Measurements from ENCODE around the gene BRICD5.

DNA sequence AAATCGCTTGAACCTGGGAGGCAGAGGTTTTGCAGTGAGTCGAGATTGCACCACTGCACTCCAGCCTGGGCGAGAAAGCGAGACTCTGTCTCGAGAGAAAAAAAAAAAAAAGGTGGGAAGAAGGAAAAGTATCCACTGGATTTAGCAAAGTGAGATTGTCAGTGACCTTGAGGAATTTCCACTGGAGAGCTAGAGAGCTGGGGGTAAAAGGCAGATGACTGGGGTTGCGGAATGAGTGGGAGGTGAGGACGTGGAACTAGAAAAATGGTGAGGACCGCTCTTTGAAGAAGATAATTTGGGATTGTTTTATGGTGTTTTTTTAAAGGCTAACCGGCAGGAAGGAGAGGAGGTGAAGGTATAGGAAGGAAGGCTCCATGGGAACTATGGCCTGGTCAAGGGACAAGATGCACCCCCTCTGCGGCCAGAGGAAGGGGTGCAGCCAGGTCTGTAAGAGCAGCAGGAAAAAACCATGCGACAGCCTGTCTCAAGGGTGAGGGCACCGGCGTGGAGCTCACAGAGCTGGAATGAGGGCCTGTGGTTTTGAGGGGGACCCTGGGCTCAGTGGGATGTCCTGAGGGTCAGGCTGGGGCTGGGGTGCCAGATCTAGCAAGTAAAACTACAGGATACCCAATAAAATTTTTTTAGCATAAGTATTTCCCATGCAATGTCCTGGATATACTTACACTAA lies 6.1 kb downstream of the BRICD5 start:
- no peak for TF ChIP-seq CTCF (conservative IDR thresholded peaks at IDR 0.05; ENCODE audit: low read depth, low read length)
- no peak for TF ChIP-seq RCOR1 (IDR thresholded peaks at IDR 0.05; ENCODE audit: insufficient replicate concordance, low read length)
- no peak for TF ChIP-seq POLR2A (IDR thresholded peaks at IDR 0.05; ENCODE audit: low read depth, low read length)
- no peak for TF ChIP-seq MAFK (IDR thresholded peaks at IDR 0.05; ENCODE audit: low read depth, low read length)
- TF ChIP-seq RAD21 (IDR thresholded peaks at IDR 0.05; ENCODE audit: low read length), result no peak
- TF ChIP-seq, protein P1, sequence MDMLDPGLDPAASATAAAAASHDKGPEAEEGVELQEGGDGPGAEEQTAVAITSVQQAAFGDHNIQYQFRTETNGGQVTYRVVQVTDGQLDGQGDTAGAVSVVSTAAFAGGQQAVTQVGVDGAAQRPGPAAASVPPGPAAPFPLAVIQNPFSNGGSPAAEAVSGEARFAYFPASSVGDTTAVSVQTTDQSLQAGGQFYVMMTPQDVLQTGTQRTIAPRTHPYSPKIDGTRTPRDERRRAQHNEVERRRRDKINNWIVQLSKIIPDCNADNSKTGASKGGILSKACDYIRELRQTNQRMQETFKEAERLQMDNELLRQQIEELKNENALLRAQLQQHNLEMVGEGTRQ (IDR thresholded peaks at IDR 0.05; ENCODE audit: low read depth, low read length), result no peak
- TF ChIP-seq FOS (IDR thresholded peaks at IDR 0.05; ENCODE audit: low read depth, low read length), result no peak
- no peak for TF ChIP-seq CEBPB (IDR thresholded peaks at IDR 0.05; ENCODE audit: low read depth, low read length)
- no peak for TF ChIP-seq BHLHE40 (IDR thresholded peaks at IDR 0.05; ENCODE audit: low read depth, low read length)

All from IMR-90 (cell line).